GM12878 (cell line): ENCODE measurements around the gene DEFB115. TPM values are rescaled to one million over a fixed set of nuclear protein-coding genes. Genes with fewer than 3 reads are reported as not detected.

Experiments used
- ATAC-seq: fragments of 200-7000 bp; cut with Tn5 transposase; 3 replicates; pipeline ENCODE4 v1.9.1; 2020; ENCODE audit warnings: mild to moderate bottlenecking, moderate library complexity
- Bru-seq: library from RNA; stranded (reverse); fragments of 400-500 nt; gene quantifications from one replicate; lab custom pipeline; 2021; lab: Mats Ljungman, UMichigan
- BruChase-seq, 2 experiments: library from RNA; stranded (reverse); fragments of 400-500 nt; gene quantifications; one replicate each; lab custom pipeline; 2021; lab: Mats Ljungman, UMichigan
- BruUV-seq: library from RNA; stranded (reverse); fragments of 400-500 nt; replicated peaks from 2 replicates; lab custom pipeline; 2021; lab: Mats Ljungman, UMichigan
- CTCF ChIA-PET: fragments of 300-600 bp; sonication (Branson Sonifier 250); formaldehyde crosslinking; extraction: SDS; loops from one replicate; lab custom pipeline; 2021; ENCODE audit warnings: inconsistent platforms; lab: Yijun Ruan, JAX
- POLR2A ChIA-PET: fragments of 350-600 bp; formaldehyde crosslinking; extraction: SDS; loops from one replicate; lab custom pipeline; 2021; ENCODE audit warnings: inconsistent platforms; lab: Charles Lee
- RAD21 ChIA-PET: fragments of 300-600 bp; sonication (Branson Sonifier 250); formaldehyde crosslinking; loops from one replicate; lab custom pipeline; 2023; ENCODE audit warnings: antibody characterized with exemption; ENCODE audit not compliant: unreplicated experiment; lab: Charles Lee
- SMC1A ChIA-PET: fragments of 300-600 bp; sonication (Branson Sonifier 250); formaldehyde crosslinking; loops from one replicate; lab custom pipeline; 2023; ENCODE audit not compliant: unreplicated experiment, uncharacterized antibody; lab: Charles Lee
- DNase-seq: peaks from one replicate; pipeline ENCODE4 v3.0.0-alpha.2; 2011; ENCODE audit warnings: low read depth, low spot score
- FAIRE-seq: peaks from 3 replicates; lab custom pipeline; 2011; peaks lifted over from hg19 to GRCh38; lab: Jason Lieb, UNC
- H2AFZ ChIP-seq: 2 replicates; pipeline ENCODE4 v1.6.0; 2011; ENCODE audit warnings: low read depth, low read length, control low read depth; ENCODE audit not compliant: control insufficient read depth
- H3K27ac ChIP-seq: 2 replicates; pipeline ENCODE4 v1.5.1; 2011; ENCODE audit warnings: control low read depth; ENCODE audit not compliant: control insufficient read depth, insufficient read depth
- H3K27me3 ChIP-seq, 2 experiments: replicated peaks in 1 of 2; 2 replicates each; pipeline versions ENCODE4 v1.6.0 to v1.6.1; 2011; ENCODE audit warnings: low read length in 1 of 2; ENCODE audit not compliant: control insufficient read depth in 2 of 2, insufficient read depth in 2 of 2
- H3K36me3 ChIP-seq, 2 experiments: 2 replicates each; pipeline ENCODE4 v1.5.1; 2011; ENCODE audit warnings: low read length in 1 of 2; ENCODE audit not compliant: control insufficient read depth in 2 of 2, insufficient read depth in 2 of 2
- H3K4me1 ChIP-seq: 2 replicates; pipeline ENCODE4 v1.6.1; 2011; ENCODE audit warnings: mild to moderate bottlenecking, low read length, moderate library complexity, mixed read lengths; ENCODE audit not compliant: control insufficient read depth, insufficient read depth
- H3K4me2 ChIP-seq: 2 replicates; pipeline ENCODE4 v1.6.0; 2011; ENCODE audit warnings: control low read depth; ENCODE audit not compliant: control insufficient read depth, insufficient read depth
- H3K4me3 ChIP-seq: fragments of 200-600 bp; sonication (generic); 2 replicates; pipeline ENCODE4 v1.5.1; 2016
- H3K79me2 ChIP-seq: 2 replicates; pipeline ENCODE4 v1.6.0; 2011; ENCODE audit warnings: low read length; ENCODE audit not compliant: control insufficient read depth, insufficient read depth
- H3K9ac ChIP-seq: 2 replicates; pipeline ENCODE4 v1.8.0; 2011; ENCODE audit warnings: low read length, control low read depth, mixed read lengths; ENCODE audit not compliant: control insufficient read depth, insufficient read depth
- H3K9me3 ChIP-seq: replicated peaks from 3 replicates; pipeline ENCODE4 v1.5.1; 2011; ENCODE audit warnings: mild to moderate bottlenecking, low read length; ENCODE audit not compliant: control insufficient read depth, insufficient read depth
- H4K20me1 ChIP-seq: 2 replicates; pipeline ENCODE4 v1.6.0; 2011; ENCODE audit not compliant: control insufficient read depth, insufficient read depth
- CBFB ChIP-seq: IDR thresholded peaks from 2 replicates; pipeline ENCODE4 v1.6.1; 2016; ENCODE audit warnings: antibody characterized with exemption, low read depth
- CBX5 ChIP-seq: sonication (generic); IDR thresholded peaks from 2 replicates; pipeline ENCODE4 v1.6.1; 2016; ENCODE audit warnings: low read depth, moderate library complexity, mild to moderate bottlenecking, inconsistent platforms
- CHD4 ChIP-seq: fragments of 200-600 bp; sonication (generic); IDR thresholded peaks from 2 replicates; pipeline ENCODE4 v1.6.1; 2016; ENCODE audit warnings: mild to moderate bottlenecking
- CREB1 ChIP-seq: IDR thresholded peaks from 2 replicates; pipeline ENCODE4 v1.6.1; 2012; ENCODE audit warnings: low read depth, mild to moderate bottlenecking, inconsistent platforms
- HDAC6 ChIP-seq: fragments of 200-600 bp; sonication (generic); IDR thresholded peaks from one replicate; pipeline ENCODE4 v1.8.0; 2017; ENCODE audit warnings: antibody characterized with exemption; ENCODE audit not compliant: unreplicated experiment
- MEF2B ChIP-seq: fragments of 450-650 bp; IDR thresholded peaks from 2 replicates; pipeline ENCODE4 v1.6.1; 2018; ENCODE audit warnings: mild to moderate bottlenecking, moderate library complexity; ENCODE audit not compliant: partially characterized antibody, poor library complexity, severe bottlenecking
- MXI1 ChIP-seq: fragments of 150-350 bp; IDR thresholded peaks from 2 replicates; pipeline ENCODE4 v1.6.1; 2011; ENCODE audit warnings: low read depth, mild to moderate bottlenecking, inconsistent platforms, low read length, improper control_type of control experiment
- MYC ChIP-seq: IDR thresholded peaks from 2 replicates; pipeline ENCODE4 v1.6.1; 2011; ENCODE audit warnings: mild to moderate bottlenecking, low read length, moderate library complexity, inconsistent platforms; ENCODE audit not compliant: insufficient read depth, insufficient replicate concordance, insufficient read length, severe bottlenecking
- RFX5 ChIP-seq: IDR thresholded peaks from 2 replicates; pipeline ENCODE4 v1.6.1; 2011; ENCODE audit warnings: low read depth, low read length, improper control_type of control experiment
- RUNX3 ChIP-seq: IDR thresholded peaks from 2 replicates; pipeline ENCODE4 v1.6.1; 2012; ENCODE audit warnings: low read length, inconsistent platforms
- SP1 ChIP-seq: IDR thresholded peaks from one replicate; pipeline ENCODE4 v1.6.1; 2011; ENCODE audit warnings: low read depth, low read length
- TCF7 ChIP-seq: IDR thresholded peaks from 2 replicates; pipeline ENCODE4 v1.6.1; 2014; ENCODE audit warnings: antibody characterized with exemption, borderline replicate concordance
- WRNIP1 ChIP-seq: IDR thresholded peaks from 2 replicates; pipeline ENCODE4 v1.6.1; 2011; ENCODE audit warnings: low read depth, low read length, improper control_type of control experiment, borderline replicate concordance
- YBX1 ChIP-seq: fragments of 450-650 bp; IDR thresholded peaks from 2 replicates; pipeline ENCODE4 v1.6.1; 2016; ENCODE audit warnings: antibody characterized with exemption
- ZSCAN29 ChIP-seq: fragments of 450-650 bp; IDR thresholded peaks from 2 replicates; pipeline ENCODE4 v1.6.1; 2017; ENCODE audit warnings: mild to moderate bottlenecking, moderate library complexity
- WGBS: methylation state at CpG from one replicate; pipeline ENCODE4 v1.1.6; 2016; ENCODE audit warnings: low lambda C conversion rate; ENCODE audit not compliant: insufficient replicate concordance, insufficient coverage; ENCODE audit errors: missing lambda C conversion rate; 5-methylcytosine and 5-hydroxymethylcytosine counted together
- in situ Hi-C: fragments of 300-500 bp; cut with MboI; formaldehyde crosslinking; loops from 9 replicates; pipeline ENCODE4 v1.14.3; 2018; ENCODE audit warnings: mixed read lengths
- intact Hi-C: fragments of 100-400 bp; cut with micrococcal nuclease; formaldehyde crosslinking; loops from one replicate; pipeline ENCODE4 v1.14.2; 2022; ENCODE audit not compliant: unreplicated experiment
- long read RNA-seq, 2 experiments: library from polyadenylated mRNA; unstranded; transcript quantifications; one replicate each; pipeline ENCODE4 v2.0.0, GENCODE V29; 2019 to 2020
- polyA minus RNA-seq, 3 experiments: library from RNA; depleted of rRNA, polyadenylated mRNA; stranded (reverse); fragments of >200 nt; gene quantifications; 2 replicates each; pipeline ENCODE4 v1.2.3, GENCODE V29; 2011
- polyA plus RNA-seq, 11 experiments: library from polyadenylated mRNA; depleted of rRNA in 4 of 11; unstranded in 6 of 11; stranded (reverse) in 5 of 11; fragments of >200 nt; fragmentation: Nextera tagmentation in 4 of 11; fragmentation: Illumina TruSeq in 1 of 11; extraction: Ambion mirVana in 4 of 11; extraction: Trizol in 1 of 11; gene quantifications; 1 replicate in 1 of 11; 2 replicates in 10 of 11; pipeline versions ENCODE4 v1.2.1 to v1.2.3, GENCODE V29; 2011 to 2016; ENCODE audit warnings: inconsistent platforms in 2 of 11, missing spikeins in 2 of 11, low read depth in 1 of 11
- total RNA-seq, 4 experiments: library from RNA; depleted of rRNA in 3 of 4; stranded (reverse); fragments of >200 nt in 3 of 4; fragmentation: Illumina TruSeq in 1 of 4; extraction: Trizol in 1 of 4; gene quantifications; 2 replicates each; pipeline versions ENCODE4 v1.2.1 to v1.2.3, GENCODE V29; 2013 to 2021
- TF ChIP-seq, protein P1 (sequence below): IDR thresholded peaks from 2 replicates; pipeline ENCODE4 v1.6.1; 2012; ENCODE audit warnings: low read length, inconsistent platforms
- TF ChIP-seq, protein P2 (sequence below): IDR thresholded peaks from 2 replicates; pipeline ENCODE4 v1.6.1; 2012; ENCODE audit warnings: low read depth, low read length, improper control_type of control experiment
- TF ChIP-seq, protein P3 (sequence below): IDR thresholded peaks from 2 replicates; pipeline ENCODE4 v1.6.1; 2012; ENCODE audit warnings: low read depth, low read length, improper control_type of control experiment

The DEFB115 gene, protein sequence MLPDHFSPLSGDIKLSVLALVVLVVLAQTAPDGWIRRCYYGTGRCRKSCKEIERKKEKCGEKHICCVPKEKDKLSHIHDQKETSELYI
- total RNA-seq (2013; cell fraction: nucleolus; rRNA removed), result not detected in 2 replicates
- not detected in 2 replicates for total RNA-seq (2014; rRNA removed)
- total RNA-seq (2014; rRNA removed; fragmentation: Illumina TruSeq; extraction: Trizol), result not detected in 2 replicates
- not detected in 2 replicates for total RNA-seq (2021)
- polyA plus RNA-seq (2011; ENCODE audit: low read depth), result not detected
- not detected in 2 replicates for polyA plus RNA-seq (2011; rRNA removed)
- not detected in 2 replicates for polyA plus RNA-seq (2011; cell fraction: cytosol; rRNA removed)
- polyA plus RNA-seq (2011; cell fraction: nucleus; rRNA removed), result not detected in 2 replicates
- polyA plus RNA-seq (2012), result not detected in 2 replicates
- not detected in 2 replicates for polyA plus RNA-seq (2014; fragmentation: Illumina TruSeq; extraction: Trizol)
- polyA plus RNA-seq (2014; fragmentation: Nextera tagmentation; extraction: Ambion mirVana), result not detected
- polyA plus RNA-seq (2014; rRNA removed), result not detected in 2 replicates
- polyA plus RNA-seq (2016; fragmentation: Nextera tagmentation; extraction: Ambion mirVana), result not detected
- polyA minus RNA-seq (2011; rRNA and poly(A)+ RNA removed), result not detected in 2 replicates
- not detected in 2 replicates for polyA minus RNA-seq (2011; cell fraction: cytosol; rRNA and poly(A)+ RNA removed)
- polyA minus RNA-seq (2011; cell fraction: nucleus; rRNA and poly(A)+ RNA removed), result not detected in 2 replicates
- not detected for Bru-seq, nascent RNA
- BruChase-seq, experiment 1, labeled RNA remaining after a 6-hour chase, result not detected
- not detected for BruChase-seq, experiment 2, labeled RNA remaining after a 2-hour chase
- long read RNA-seq, experiment 1, result 0 reads
- long read RNA-seq, experiment 2, result 0 reads

DNA sequence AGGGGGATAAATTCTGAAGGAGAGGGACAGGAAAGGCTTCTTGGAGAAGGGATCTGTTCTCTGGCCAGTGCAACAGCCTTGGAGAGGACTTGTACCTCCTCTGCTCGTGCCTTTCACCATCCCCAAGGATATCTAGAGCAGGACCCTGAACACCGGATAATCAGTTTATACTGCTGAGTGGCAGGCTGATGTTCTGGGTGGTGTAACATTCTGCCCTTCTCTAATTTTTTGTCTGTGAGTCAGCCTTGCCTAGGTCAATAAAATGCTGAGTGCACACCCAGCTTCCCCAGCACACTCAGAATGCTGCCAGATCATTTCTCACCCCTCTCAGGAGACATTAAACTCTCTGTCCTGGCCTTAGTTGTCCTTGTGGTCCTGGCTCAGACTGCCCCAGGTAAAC, at the start of gene DEFB115:
Gene DEFB115, plus strand, starts transcription at position 301 of the 400 bp plus-strand sequence. Its CDS starts 0 bp downstream, at position 301.
- RAD21 ChIA-PET, result no interaction called here
- DNase-seq (no peak), ATAC-seq (no peak), FAIRE-seq (no peak)
- CTCF ChIA-PET, result no interaction called here
- in situ Hi-C loops, result no loop called here
- no peak within 1 kb of the TSS for H3K4me2 ChIP-seq
- no peaks in the 10 kb centered on the region for H3K79me2 ChIP-seq
- intact Hi-C loops, result no loop called here
- no peak within 1 kb of the TSS for H3K4me3 ChIP-seq
- TF ChIP-seq CBX5 (no peak), YBX1 (no peak), CREB1 (no peak), TCF7 (no peak), RFX5 (no peak), SP1 (no peak), RUNX3 (no peak), MXI1 (no peak), MYC (no peak), HDAC6 (no peak), MEF2B (no peak), CHD4 (no peak), ZSCAN29 (no peak), CBFB (no peak), WRNIP1 (no peak)
- TF ChIP-seq, protein P1, sequence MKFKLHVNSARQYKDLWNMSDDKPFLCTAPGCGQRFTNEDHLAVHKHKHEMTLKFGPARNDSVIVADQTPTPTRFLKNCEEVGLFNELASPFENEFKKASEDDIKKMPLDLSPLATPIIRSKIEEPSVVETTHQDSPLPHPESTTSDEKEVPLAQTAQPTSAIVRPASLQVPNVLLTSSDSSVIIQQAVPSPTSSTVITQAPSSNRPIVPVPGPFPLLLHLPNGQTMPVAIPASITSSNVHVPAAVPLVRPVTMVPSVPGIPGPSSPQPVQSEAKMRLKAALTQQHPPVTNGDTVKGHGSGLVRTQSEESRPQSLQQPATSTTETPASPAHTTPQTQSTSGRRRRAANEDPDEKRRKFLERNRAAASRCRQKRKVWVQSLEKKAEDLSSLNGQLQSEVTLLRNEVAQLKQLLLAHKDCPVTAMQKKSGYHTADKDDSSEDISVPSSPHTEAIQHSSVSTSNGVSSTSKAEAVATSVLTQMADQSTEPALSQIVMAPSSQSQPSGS, result no peak
- TF ChIP-seq, protein P2, sequence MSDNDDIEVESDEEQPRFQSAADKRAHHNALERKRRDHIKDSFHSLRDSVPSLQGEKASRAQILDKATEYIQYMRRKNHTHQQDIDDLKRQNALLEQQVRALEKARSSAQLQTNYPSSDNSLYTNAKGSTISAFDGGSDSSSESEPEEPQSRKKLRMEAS, result no peak
- TF ChIP-seq, protein P3, sequence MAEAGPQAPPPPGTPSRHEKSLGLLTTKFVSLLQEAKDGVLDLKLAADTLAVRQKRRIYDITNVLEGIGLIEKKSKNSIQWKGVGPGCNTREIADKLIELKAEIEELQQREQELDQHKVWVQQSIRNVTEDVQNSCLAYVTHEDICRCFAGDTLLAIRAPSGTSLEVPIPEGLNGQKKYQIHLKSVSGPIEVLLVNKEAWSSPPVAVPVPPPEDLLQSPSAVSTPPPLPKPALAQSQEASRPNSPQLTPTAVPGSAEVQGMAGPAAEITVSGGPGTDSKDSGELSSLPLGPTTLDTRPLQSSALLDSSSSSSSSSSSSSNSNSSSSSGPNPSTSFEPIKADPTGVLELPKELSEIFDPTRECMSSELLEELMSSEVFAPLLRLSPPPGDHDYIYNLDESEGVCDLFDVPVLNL, result no peak
- WGBS, result 50% methylated on average over 2 of the region's 2 CpGs
- no peaks in the 10 kb centered on the region for H3K27me3 ChIP-seq
- POLR2A ChIA-PET, result no interaction called here
- SMC1A ChIA-PET, result no interaction called here
- no TSS peak for BruUV-seq
- no peak within 1 kb of the TSS for H3K9ac ChIP-seq
- H3K9me3 ChIP-seq, result no peaks in the 10 kb centered on the region
- H2AFZ ChIP-seq, result no peak within 1 kb of the TSS
- H4K20me1 ChIP-seq, result no peaks in the 10 kb centered on the region
- no peaks in the 10 kb centered on the region for H3K36me3 ChIP-seq
- H3K4me1 ChIP-seq, result no peaks in the 10 kb centered on the region
- H3K27ac ChIP-seq, result no peak within 1 kb of the TSS
